VCaP (cell line): ENCODE data around the gene GRIA3.

Source experiments
- H3K27ac ChIP-seq: fragments of 450-650 bp; 2 replicates; pipeline ENCODE4 v1.5.1; 2017
- CTCF ChIP-seq: fragments of 450-650 bp; conservative IDR thresholded peaks from 2 replicates; pipeline ENCODE4 v1.5.1; 2017; ENCODE audit warnings: mild to moderate bottlenecking, moderate library complexity

GRIA3 gene

DNA sequence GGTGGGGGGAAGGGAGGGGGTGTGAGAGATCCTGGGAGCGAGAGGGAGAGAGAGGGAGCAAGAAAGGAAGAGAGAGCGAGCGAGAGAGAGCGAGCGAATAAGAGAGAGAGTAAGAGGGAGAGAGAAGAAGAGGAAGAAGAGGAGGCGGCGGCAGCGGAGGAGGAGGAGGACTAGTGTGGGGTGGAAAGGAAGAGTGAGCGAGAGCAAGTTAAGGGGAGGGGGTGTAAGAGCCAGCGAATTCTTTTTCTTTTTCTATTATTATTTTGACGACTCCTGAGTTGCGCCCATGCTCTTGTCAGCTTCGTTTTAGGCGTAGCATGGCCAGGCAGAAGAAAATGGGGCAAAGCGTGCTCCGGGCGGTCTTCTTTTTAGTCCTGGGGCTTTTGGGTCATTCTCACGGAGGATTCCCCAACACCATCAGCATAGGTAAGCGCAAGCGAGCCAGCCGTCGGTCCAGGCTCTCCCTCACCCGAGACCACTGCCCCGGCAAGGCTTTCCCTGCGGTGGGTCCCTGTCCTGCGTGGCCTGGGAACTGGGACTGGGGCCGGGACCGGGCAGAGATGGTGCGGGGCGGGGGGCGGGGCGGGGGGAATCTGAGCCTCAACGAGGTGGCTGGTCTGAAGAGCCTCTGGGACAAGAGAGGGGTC, at the start of gene GRIA3:
Gene GRIA3, plus strand, starts transcription at position 60 of the 647 bp plus-strand sequence. Its CDS starts 258 bp downstream, at position 318.
- H3K27ac ChIP-seq = no peak within 1 kb of the TSS
- no peak for TF ChIP-seq CTCF

GRCh38 chrX:123138473-123138872, 45.6 kb upstream of the GRIA3 start:
- no peak overlapping the region for H3K27ac ChIP-seq
- TF ChIP-seq CTCF = no peak

DNA sequence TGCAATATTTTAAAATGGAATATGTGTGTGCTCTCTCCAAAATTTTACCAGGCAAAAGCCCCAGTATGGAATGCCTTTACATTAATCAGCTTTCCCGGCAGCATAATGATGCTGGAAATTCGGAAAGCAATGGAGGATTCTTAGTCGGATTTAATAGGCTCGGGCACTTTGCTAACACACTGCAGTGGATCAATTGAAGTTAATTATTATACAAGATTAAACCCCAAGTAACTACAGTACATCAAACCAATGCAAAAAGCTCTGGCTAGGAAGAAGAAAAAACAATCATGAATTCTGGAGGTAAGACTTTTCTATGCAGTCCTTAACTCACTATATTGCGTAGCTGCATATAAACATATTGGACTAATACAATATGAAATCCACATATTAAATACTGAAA, 43.6 kb upstream of the GRIA3 start:
- no peak for TF ChIP-seq CTCF
- H3K27ac ChIP-seq = no peak overlapping the region

DNA sequence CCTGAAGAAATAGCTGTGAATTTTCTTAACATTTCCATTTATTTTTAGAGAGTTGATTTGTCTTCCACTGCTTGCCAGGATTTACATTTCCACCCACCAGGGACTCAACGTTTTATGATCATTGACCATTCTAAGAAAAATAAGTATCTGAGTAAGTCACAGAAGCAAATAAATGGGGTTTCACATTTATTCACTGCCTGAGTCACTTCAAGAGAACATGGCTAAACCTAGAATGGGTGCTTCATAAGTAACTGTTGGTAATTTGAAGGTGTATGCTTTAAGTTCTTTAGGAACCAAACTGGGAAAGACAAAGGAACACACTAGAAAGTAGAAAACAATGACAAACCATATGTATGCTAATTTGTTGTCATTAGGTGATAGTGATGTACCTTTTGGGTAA, 43.2 kb upstream of the GRIA3 start:
- TF ChIP-seq CTCF = no peak
- H3K27ac ChIP-seq = no peak overlapping the region

DNA sequence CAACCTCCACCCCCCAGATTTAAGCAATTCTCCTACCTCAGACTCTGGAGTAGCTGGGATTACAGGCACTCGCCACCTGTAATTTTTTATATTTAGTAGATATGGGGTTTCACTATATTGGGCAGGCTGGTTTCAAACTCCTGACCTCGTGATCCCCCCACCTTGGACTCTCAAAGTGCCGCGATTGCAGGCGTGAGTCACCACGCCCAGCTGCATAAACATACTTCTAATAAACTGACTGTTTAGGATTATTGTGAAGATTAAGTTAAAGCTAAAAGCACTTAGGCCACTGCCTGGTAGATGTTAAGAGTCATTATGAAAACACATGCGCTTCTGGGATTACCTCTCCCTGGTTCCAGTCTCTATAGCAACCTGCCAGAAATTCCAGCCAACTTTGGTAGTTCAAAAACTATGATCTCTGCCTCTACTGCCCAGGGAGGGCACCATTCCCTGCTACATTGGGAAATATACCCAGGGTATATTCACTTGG, 30.2 kb upstream of the GRIA3 start:
- no peak for TF ChIP-seq CTCF
- no peak overlapping the region for H3K27ac ChIP-seq

GRCh38 chrX:123155327-123155726, 28.8 kb upstream of the GRIA3 start:
- no peak for TF ChIP-seq CTCF
- H3K27ac ChIP-seq = no peak overlapping the region

- TF ChIP-seq CTCF = no peak
- H3K27ac ChIP-seq = no peak overlapping the region
Measured at GRCh38 chrX:123157586-123157985, 26.5 kb upstream of the GRIA3 start.
